IMR-90 (cell line): ENCODE results near the gene KDM8. TPM values are rescaled to one million over a fixed set of nuclear protein-coding genes. Genes with fewer than 3 reads are reported as not detected.

Experiments
- ATAC-seq: fragments of 200-7000 bp; cut with Tn5 transposase; 2 replicates; pipeline ENCODE4 v1.9.1; 2020; ENCODE audit warnings: low read depth, mild to moderate bottlenecking, moderate library complexity
- BruUV-seq: library from RNA; stranded (reverse); fragments of 400-500 nt; replicated peaks from 2 replicates; lab custom pipeline; 2021; lab: Mats Ljungman, UMichigan
- CTCF ChIA-PET: fragments of 300-600 bp; formaldehyde crosslinking; extraction: SDS; loops from one replicate; lab custom pipeline; 2021; ENCODE audit warnings: antibody characterized with exemption; lab: Yijun Ruan, JAX
- POLR2A ChIA-PET: fragments of 300-600 bp; sonication (Branson Sonifier 250); formaldehyde crosslinking; loops from one replicate; lab custom pipeline; 2022; ENCODE audit warnings: antibody characterized with exemption; ENCODE audit not compliant: unreplicated experiment; lab: Charles Lee
- DNase-seq: peaks from one replicate; pipeline ENCODE4 v3.0.0; 2013
- H2AFZ ChIP-seq: replicated peaks from 2 replicates; pipeline ENCODE3; 2013; ENCODE audit warnings: low read length, mild to moderate bottlenecking; ENCODE audit not compliant: poor library complexity
- H2AK5ac ChIP-seq: 2 replicates; pipeline ENCODE4 v1.6.1; 2013; ENCODE audit warnings: low read depth, low read length, inconsistent platforms
- H2AK9ac ChIP-seq: replicated peaks from 2 replicates; pipeline ENCODE3; 2013; ENCODE audit warnings: mild to moderate bottlenecking, low read depth, low read length, moderate library complexity; ENCODE audit not compliant: poor library complexity
- H2BK120ac ChIP-seq: 2 replicates; pipeline ENCODE4 v1.6.1; 2013; ENCODE audit warnings: low read depth, low read length, inconsistent platforms
- H2BK15ac ChIP-seq: 3 replicates; pipeline ENCODE4 v1.6.1; 2013; ENCODE audit warnings: low read depth, low read length, inconsistent platforms
- H2BK20ac ChIP-seq: 2 replicates; pipeline ENCODE4 v1.6.1; 2013; ENCODE audit warnings: low read depth, mild to moderate bottlenecking, inconsistent platforms, low read length, moderate library complexity
- H2BK5ac ChIP-seq: 2 replicates; pipeline ENCODE4 v1.6.1; 2013; ENCODE audit warnings: mild to moderate bottlenecking, low read depth, low read length, inconsistent platforms; ENCODE audit not compliant: poor library complexity, severe bottlenecking
- H3K14ac ChIP-seq: replicated peaks from 2 replicates; pipeline ENCODE4 v1.6.1; 2013; ENCODE audit warnings: low read depth, low read length, inconsistent platforms
- H3K18ac ChIP-seq: 2 replicates; pipeline ENCODE4 v1.6.1; 2013; ENCODE audit warnings: low read depth, low read length, control low read depth
- H3K23ac ChIP-seq: 2 replicates; pipeline ENCODE4 v1.6.1; 2013; ENCODE audit warnings: low read depth, low read length, inconsistent platforms
- H3K27ac ChIP-seq: 2 replicates; pipeline ENCODE4 v1.5.1; 2013; ENCODE audit warnings: mild to moderate bottlenecking, control low read depth, low read length; ENCODE audit not compliant: insufficient read depth
- H3K27me3 ChIP-seq: 2 replicates; pipeline ENCODE4 v1.6.1; 2013; ENCODE audit warnings: low read length; ENCODE audit not compliant: control insufficient read depth, insufficient read depth
- H3K36me3 ChIP-seq: 2 replicates; pipeline ENCODE4 v1.6.1; 2013; ENCODE audit warnings: low read length, mixed read lengths; ENCODE audit not compliant: control insufficient read depth, insufficient read depth
- H3K4ac ChIP-seq: 2 replicates; pipeline ENCODE4 v1.6.1; 2013; ENCODE audit warnings: low read depth, low read length, inconsistent platforms
- H3K4me1 ChIP-seq: 2 replicates; pipeline ENCODE4 v1.6.1; 2013; ENCODE audit warnings: low read length, mixed read lengths; ENCODE audit not compliant: control insufficient read depth, insufficient read depth
- H3K4me2 ChIP-seq: 2 replicates; pipeline ENCODE4 v1.6.1; 2013; ENCODE audit warnings: low read depth, mild to moderate bottlenecking, control low read depth, low read length, moderate library complexity
- H3K4me3 ChIP-seq: 2 replicates; pipeline ENCODE4 v1.5.1; 2013; ENCODE audit warnings: low read depth, mild to moderate bottlenecking, control low read depth, low read length, moderate library complexity; ENCODE audit not compliant: insufficient read depth
- H3K56ac ChIP-seq: 2 replicates; pipeline ENCODE4 v1.6.1; 2013; ENCODE audit warnings: low read length, inconsistent platforms; ENCODE audit not compliant: insufficient read depth; ENCODE audit errors: extremely low read depth
- H3K79me1 ChIP-seq, 2 experiments: 2 replicates each; pipeline ENCODE4 v1.6.1; 2013; ENCODE audit warnings: low read length in 2 of 2, inconsistent platforms in 1 of 2, low read depth in 1 of 2
- H3K9ac ChIP-seq: 2 replicates; pipeline ENCODE4 v1.6.1; 2013; ENCODE audit warnings: low read depth, low read length, control low read depth
- H3K9me1 ChIP-seq: 2 replicates; pipeline ENCODE4 v1.6.1; 2013; ENCODE audit warnings: low read length, inconsistent platforms; ENCODE audit not compliant: insufficient read depth
- H3K9me3 ChIP-seq: 2 replicates; pipeline ENCODE4 v1.6.1; 2013; ENCODE audit warnings: low read length; ENCODE audit not compliant: control insufficient read depth, insufficient read depth
- H4K20me1 ChIP-seq: 2 replicates; pipeline ENCODE4 v1.6.1; 2013; ENCODE audit warnings: low read length, inconsistent platforms; ENCODE audit not compliant: insufficient read depth
- H4K5ac ChIP-seq: 2 replicates; pipeline ENCODE4 v1.6.1; 2013; ENCODE audit warnings: mild to moderate bottlenecking, low read depth, low read length, control low read depth
- H4K8ac ChIP-seq, 2 experiments: 2 replicates each; pipeline ENCODE4 v1.6.1; 2013; ENCODE audit warnings: low read depth in 2 of 2, low read length in 2 of 2, control low read depth in 1 of 2, inconsistent platforms in 1 of 2
- H4K91ac ChIP-seq: 2 replicates; pipeline ENCODE4 v1.6.1; 2013; ENCODE audit warnings: low read depth, low read length, inconsistent platforms; ENCODE audit not compliant: insufficient read depth
- MAFK ChIP-seq: IDR thresholded peaks from 2 replicates; pipeline ENCODE4 v1.6.1; 2012; ENCODE audit warnings: low read depth, low read length, improper control_type of control experiment
- RAD21 ChIP-seq: IDR thresholded peaks from 2 replicates; pipeline ENCODE4 v1.6.1; 2012; ENCODE audit warnings: low read length, improper control_type of control experiment
- RCOR1 ChIP-seq: IDR thresholded peaks from 2 replicates; pipeline ENCODE4 v1.6.1; 2012; ENCODE audit warnings: mild to moderate bottlenecking, low read length, improper control_type of control experiment; ENCODE audit not compliant: insufficient replicate concordance
- SMC3 ChIP-seq: fragments of 150-350 bp; IDR thresholded peaks from 2 replicates; pipeline ENCODE4 v1.6.1; 2016; ENCODE audit warnings: low read depth, mild to moderate bottlenecking, antibody characterized with exemption, low read length, moderate library complexity
- WGBS, 2 experiments: methylation state at CpG; one replicate each; pipeline versions ENCODE4 v1.1.5 to v1.1.7; 2013; ENCODE audit warnings: missing lambda C conversion rate in 2 of 2; ENCODE audit not compliant: insufficient read length in 1 of 2; ENCODE audit errors: extremely low coverage in 2 of 2; 5-methylcytosine and 5-hydroxymethylcytosine counted together
- dilution Hi-C: fragments of 300-500 bp; cut with HindIII; formaldehyde crosslinking; loops from one replicate; pipeline ENCODE4 v1.14.3; 2018; ENCODE audit warnings: low sequenced_read_pairs; ENCODE audit not compliant: unreplicated experiment
- in situ Hi-C: fragments of 300-500 bp; cut with MboI; formaldehyde crosslinking; loops from 3 replicates; pipeline ENCODE4 v1.14.3; 2019; ENCODE audit warnings: low sequenced_read_pairs, inconsistent platforms, mixed read lengths
- intact Hi-C: fragments of 100-400 bp; cut with micrococcal nuclease; formaldehyde crosslinking; loops from 2 replicates; pipeline ENCODE4 v1.10.0; 2022
- polyA plus RNA-seq, 3 experiments: library from polyadenylated mRNA; depleted of rRNA; stranded (reverse); fragments of >200 nt; gene quantifications; 2 replicates each; pipeline ENCODE4 v1.2.3, GENCODE V29; 2012; ENCODE audit warnings: low replicate concordance in 1 of 3
- total RNA-seq: library from RNA; depleted of rRNA; stranded (reverse); fragments of >200 nt; gene quantifications from 2 replicates; pipeline ENCODE4 v1.2.3, GENCODE V29; 2012
- TF ChIP-seq, protein P1 (sequence below): conservative IDR thresholded peaks from 2 replicates; pipeline ENCODE4 v1.5.1; 2012; ENCODE audit warnings: mild to moderate bottlenecking, low read depth, low read length, improper control_type of control experiment

The KDM8 gene
- total and polyA plus RNA-seq, 2 of the 4 experiments (the other 2 are of a cell fraction) = 3.2 to 3.8 TPM

DNA sequence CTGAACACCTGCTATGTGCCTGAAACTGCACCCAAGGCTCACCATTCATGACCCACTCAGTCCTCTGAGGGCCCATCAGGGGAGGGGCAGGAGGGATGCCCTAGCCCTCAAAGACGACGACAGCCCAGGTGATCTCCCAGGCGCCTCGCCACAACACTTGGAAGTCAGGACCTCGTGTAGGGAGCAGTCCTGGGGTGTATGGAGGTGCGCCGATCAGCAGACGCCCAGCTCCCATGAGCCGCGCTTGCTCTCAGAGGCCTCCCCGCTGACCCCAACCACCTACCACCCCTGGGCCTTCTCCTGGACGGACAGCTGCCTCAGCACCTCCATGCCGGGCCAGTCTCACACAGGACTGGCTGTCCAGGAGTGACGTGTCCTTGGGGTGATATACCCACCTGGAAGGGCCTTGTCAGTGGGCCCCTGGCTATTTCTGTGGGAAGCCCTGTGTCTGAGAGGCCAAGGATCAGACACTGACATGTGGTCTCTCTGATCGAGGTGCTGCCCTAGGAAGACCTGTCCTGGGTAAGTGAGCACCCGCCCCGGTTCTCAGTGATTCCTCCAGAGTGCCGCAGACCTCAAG lies 26.7 kb downstream of the KDM8 start:
- H2BK120ac ChIP-seq = no peak overlapping the region
- 0 out of 2 replicates have a peak overlapping the region, but pooled peaks have one; percentile 52 for H2AK5ac ChIP-seq
- no peak overlapping the region for H3K9ac ChIP-seq
- no peak overlapping the region for H3K4me2 ChIP-seq
- peaks cover 2% of the 10 kb centered on the region; the same call in 1 of the 2 replicates for H3K4me1 ChIP-seq
- dilution Hi-C loops = no loop called here
- no peak overlapping the region for H3K4ac ChIP-seq
- no peaks in the 10 kb centered on the region for H4K20me1 ChIP-seq
- no peak overlapping the region for H3K23ac ChIP-seq
- intact Hi-C loops = no loop called here
- no peaks in the 10 kb centered on the region for H3K27me3 ChIP-seq
- H3K9me3 ChIP-seq = no peaks in the 10 kb centered on the region
- peaks cover 40% of the 10 kb centered on the region for H3K36me3 ChIP-seq
- H3K4me3 ChIP-seq = no peak overlapping the region
- H3K56ac ChIP-seq = no peak overlapping the region
- ChIA-PET POLR2A (no interaction called here), CTCF (interaction anchor here (0.5 kb wide), 1 partner anchor 13 kb away, joined by 3 read pairs; no protein-coding TSS in a partner anchor)
- no peak overlapping the region for H2BK15ac ChIP-seq
- no peak overlapping the region for H4K5ac ChIP-seq
- no peak overlapping the region for H4K8ac ChIP-seq
- no peak overlapping the region for H2AK9ac ChIP-seq
- H3K14ac ChIP-seq = no peak overlapping the region
- H3K18ac ChIP-seq = no peak overlapping the region
- H3K9me1 ChIP-seq = 0 out of 2 replicates have a peak, but pooled peaks cover 3% of the 10 kb centered on the region
- H2BK5ac ChIP-seq = no peak overlapping the region
- H2BK20ac ChIP-seq = no peak overlapping the region
- H3K27ac ChIP-seq = no peak overlapping the region
- DNase-seq (no peak), ATAC-seq (no peak)
- H2AFZ ChIP-seq = no peak overlapping the region
- 98% methylated on average over 9 of the region's 18 CpGs; no CpG with 5 or more reads in 1 of the 2 experiments for WGBS, 2 experiments
- H3K79me1 ChIP-seq = peaks cover 3 to 8% of the 10 kb centered on the region in 2 experiments; a peak in 2 of 4 replicates
- H4K91ac ChIP-seq = no peak overlapping the region; the same call in 1 of the 2 replicates
- no TSS peak for BruUV-seq
- TF ChIP-seq RCOR1 (no peak), SMC3 (no peak), MAFK (no peak), RAD21 (no peak)
- TF ChIP-seq, protein P1, sequence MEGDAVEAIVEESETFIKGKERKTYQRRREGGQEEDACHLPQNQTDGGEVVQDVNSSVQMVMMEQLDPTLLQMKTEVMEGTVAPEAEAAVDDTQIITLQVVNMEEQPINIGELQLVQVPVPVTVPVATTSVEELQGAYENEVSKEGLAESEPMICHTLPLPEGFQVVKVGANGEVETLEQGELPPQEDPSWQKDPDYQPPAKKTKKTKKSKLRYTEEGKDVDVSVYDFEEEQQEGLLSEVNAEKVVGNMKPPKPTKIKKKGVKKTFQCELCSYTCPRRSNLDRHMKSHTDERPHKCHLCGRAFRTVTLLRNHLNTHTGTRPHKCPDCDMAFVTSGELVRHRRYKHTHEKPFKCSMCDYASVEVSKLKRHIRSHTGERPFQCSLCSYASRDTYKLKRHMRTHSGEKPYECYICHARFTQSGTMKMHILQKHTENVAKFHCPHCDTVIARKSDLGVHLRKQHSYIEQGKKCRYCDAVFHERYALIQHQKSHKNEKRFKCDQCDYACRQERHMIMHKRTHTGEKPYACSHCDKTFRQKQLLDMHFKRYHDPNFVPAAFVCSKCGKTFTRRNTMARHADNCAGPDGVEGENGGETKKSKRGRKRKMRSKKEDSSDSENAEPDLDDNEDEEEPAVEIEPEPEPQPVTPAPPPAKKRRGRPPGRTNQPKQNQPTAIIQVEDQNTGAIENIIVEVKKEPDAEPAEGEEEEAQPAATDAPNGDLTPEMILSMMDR = no peak
- in situ Hi-C loops = loop anchor here (5.0 kb wide), 2 partner anchors 142 to 222 kb away; no protein-coding TSS in a partner anchor
